Activated CD4-positive, alpha-beta T cell treated with anti-CD3 and anti-CD28 coated beads for 24 hours (primary cell): ENCODE measurements around the gene VMAC.

Experiments used
- DNase-seq, 2 donors: peaks; one replicate each; pipeline ENCODE4 v3.0.0-alpha.2; 2020; ENCODE audit warnings: low read depth in 2 of 2

Gene VMAC

DNA sequence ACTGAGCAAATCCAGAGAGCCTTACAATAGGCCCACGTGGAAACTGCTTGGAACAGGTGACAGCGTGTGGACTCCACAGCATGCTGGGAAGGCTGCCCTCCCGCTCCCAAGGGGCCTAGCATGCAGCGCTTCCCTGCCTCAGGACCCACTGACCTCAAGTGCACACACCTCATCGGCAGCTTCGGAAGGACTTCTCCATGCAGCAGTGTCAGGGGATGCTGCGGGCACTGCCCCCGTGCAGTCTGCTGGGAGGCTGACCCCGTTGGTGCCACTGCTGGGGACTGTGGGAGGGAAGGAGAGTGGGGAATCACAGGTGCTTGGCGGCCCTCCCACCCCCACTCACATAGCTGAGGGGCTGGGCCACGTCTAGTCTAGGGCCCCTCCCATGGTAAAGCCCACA, 26.6 kb downstream of the VMAC start:
- DNase-seq: no peak

DNA sequence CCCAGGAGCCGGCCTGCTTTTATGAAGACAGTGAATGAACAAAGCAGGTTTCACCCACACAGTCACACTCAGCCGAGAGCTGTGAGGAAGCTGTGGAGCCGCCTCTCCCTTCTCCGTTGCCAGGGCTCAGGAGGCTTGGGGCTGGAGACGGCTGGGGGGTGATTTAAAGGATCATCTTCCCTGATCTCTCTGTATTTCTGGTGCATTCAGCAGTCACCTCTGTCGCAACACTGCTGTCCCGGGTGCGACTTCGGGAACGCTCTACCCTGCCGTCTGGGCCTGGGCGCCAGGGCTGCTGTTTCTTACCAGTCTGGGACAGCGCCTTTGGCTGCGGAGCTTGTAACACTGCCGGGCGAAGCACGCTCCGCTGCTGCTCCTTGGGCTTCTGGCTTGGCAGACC, 27.5 kb downstream of the VMAC start:
- no peak for DNase-seq

GRCh38 chr19:5932609-5933262, 28.1 kb downstream of the VMAC start:
- no peak for DNase-seq

DNA sequence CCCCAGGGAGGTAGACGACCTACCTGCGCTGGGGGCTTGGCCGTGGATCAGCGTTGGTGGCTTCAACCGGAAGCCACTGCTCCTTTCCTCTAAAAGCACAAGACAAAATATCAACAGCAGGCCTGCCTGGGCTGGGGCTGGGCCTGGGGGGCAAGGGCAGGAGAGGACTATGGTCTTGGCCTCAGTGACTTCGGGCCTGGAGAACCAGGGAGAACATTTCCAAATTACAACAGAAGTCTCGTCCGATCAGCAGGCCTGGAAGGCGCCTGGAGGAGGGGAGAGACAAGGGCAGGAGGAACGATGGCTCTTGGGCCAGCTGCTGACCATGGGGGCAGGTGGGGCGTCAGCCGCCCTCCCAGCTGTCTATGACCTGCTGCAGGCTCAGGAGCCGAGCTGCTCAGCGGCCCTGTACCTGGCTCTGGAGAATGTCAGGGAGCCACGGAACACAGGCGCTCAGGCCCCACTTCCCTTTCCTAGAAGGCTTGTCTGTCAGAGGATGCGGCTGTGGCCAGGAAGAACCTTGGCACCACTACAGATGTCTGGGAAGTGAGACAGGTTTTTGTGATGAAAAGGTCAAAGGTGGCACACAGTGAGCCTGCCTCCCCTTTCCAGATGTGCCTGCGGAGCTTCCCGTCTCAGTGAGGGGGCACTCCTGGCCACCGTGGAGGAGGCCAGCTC, 28.9 kb downstream of the VMAC start:
- DNase-seq: no peak

DNA sequence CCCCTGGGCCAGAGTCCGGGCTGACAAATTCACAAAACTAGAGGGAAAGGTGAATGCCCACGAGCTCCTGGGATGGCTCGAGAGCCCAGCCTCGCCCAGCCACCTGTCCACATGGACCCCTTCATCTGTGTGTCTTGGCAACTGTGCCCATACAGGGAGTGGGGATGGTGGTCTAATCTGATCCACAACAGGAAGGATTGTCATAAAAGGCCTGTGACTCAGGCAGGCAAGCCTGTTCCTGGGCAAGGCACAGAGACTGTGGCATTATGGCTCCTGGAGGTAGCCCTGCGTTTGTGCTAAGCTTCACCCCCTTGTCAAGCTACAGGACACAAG, 29.4 kb downstream of the VMAC start:
- DNase-seq: no peak

DNA sequence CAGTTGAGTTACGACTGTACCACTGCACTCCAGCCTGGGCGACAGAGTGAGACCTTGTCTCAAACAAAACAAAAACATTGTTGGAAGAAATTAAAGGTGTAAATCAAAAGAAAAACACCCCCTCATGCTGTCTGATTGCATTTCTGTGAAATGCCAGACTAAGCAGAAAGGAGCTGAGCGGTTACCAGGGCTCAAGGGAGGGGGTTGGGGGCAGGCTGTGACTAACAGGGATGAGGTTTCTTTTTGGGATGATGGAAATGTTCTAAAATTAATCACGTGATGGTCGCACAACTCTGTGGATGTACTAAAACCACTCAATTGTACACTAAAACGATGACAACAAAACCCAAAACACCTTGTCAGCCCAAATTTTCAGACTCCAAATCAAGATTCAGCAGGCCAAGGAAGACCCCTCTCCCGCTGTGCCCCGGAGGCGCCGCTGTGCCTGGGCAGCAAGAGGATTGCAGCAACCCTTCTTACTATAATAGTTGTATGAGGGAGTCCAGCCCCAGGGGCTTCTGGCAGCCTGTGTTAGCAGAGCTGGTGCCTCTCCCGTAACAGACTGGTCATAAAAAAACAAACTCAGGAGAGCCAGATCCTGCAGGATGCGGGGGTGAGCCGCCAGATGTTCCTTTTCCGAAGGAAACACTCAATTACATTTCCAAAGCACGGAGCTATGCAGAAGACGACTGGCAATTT, 30.3 kb downstream of the VMAC start:
- no peak for DNase-seq

DNA sequence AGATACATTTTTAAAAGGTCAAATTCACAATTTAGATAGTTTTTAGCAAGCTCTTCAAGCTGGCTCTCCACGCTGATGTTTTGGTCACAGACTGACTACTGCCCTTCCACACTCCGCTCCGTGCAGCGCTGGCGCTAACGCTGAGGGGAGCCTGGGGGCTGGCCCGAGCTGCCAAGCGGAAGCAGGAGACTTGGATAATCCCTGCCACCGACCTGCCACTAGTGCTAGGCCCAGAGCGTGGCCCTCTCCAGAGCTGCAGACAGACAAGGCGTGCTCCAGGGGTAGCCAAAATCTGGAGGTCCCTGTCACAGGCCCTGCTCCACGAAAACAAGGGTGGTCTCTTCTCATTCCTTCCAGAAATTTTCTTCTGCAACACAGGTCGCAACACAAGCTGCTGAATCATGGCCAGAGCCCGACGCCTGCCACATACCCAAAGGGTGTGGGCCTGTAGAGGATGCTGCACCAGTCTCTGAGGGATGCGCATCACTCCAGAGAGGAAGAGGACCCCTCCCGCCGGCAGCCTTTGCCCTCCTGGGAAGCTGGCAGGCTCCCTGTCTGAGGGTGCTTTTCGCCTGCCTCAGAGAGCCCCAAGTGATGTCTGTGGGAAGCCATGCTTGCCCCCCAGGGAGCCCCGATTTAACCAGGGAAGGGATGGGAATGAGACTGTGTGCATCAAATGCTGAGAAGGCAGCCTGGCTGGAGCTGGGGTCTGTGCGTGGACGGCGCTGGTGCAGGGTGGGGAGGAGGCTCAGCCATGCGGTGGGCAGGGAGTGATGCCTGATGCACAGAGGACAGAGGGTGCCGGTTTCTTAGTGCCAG, 31.0 kb downstream of the VMAC start:
- no peak for DNase-seq

GRCh38 chr19:5936292-5936592, 31.6 kb downstream of the VMAC start:
- DNase-seq: no peak

DNA sequence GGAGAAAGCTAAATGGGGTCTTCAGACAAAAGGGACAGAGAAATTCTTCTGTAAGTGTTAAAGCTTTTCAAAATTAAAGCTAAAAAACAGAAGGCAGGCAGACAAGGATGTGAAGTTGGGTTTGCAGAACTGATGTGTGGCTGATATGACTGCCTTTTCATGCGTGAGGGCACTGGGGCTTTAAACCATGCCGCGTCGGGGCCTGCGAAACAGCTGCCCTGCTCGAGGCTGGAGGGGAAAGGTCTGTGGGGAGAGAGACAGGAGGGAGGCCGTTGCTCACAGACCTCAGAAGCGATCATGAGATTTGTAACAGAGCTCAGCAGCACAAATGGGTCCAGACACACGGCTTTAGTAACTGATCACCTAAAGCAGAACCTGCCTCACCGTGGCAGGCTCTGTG, 32.9 kb downstream of the VMAC start:
- DNase-seq: no peak

DNA sequence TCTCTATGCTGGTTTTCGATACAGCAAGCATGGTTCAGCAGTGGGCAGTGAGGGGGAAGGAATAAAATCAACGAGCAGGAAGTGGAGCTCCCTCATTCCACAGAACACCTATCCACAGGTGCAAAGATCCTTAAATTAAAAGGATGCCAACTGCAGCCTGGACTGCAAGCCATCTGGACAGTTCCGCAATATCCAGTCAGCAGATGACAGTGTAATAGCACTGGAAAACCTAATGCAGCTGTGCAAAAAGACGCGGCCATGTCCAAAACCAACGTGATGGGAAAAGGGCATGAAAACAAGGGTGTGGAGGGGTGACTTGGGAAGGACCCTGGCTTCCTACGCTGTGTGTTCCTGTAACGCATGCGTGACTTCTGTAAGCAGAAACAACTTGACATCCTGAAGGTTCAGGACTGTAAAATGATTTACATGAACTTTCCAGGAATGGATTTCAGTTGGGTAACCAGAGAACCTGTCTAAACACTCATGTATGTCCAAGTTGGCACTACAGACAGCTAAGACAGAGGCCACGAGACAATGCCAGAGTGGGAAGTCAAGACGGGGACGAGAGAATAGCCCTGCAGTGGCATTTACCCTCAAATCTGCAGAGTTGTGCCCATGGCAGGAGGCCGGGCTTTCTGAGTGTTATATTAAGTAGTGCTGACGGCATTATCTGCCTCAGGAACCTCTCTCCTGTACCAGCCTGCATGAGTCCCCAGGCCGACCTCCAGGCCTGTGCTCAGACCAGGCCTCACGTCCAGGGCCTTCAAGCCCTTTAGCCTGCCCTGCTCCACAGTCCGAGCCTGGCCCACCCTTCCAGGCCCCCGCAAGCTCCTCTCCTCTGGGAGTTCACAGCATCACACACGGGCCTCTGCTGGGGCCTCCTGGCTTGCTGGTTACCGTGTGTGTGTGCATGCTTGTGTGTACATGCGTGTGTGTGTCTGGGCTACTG, 35.9 kb downstream of the VMAC start:
- no peak for DNase-seq

GRCh38 chr19:5941673-5942072, 37.0 kb downstream of the VMAC start:
- DNase-seq: no peak

DNA sequence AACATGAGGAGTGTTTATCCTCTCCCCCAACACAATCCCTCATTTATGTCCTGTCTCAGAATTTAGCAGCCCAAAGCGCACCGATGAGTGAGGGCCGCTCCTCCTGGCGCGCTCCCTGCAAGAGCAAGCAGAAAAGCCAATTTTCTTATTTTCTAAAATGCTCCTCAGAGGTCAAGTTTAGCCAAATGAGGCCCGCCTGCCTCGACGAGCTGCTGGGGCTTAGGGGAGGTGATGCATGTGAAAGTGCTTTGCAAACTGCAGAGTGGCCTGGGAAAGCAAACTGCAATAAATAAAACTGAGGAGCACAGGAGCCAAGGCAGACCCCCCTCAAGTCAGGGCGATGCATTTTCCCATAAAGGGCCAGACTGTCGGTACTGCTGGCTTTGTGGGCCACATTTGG, 38.4 kb downstream of the VMAC start:
- DNase-seq: no peak

DNA sequence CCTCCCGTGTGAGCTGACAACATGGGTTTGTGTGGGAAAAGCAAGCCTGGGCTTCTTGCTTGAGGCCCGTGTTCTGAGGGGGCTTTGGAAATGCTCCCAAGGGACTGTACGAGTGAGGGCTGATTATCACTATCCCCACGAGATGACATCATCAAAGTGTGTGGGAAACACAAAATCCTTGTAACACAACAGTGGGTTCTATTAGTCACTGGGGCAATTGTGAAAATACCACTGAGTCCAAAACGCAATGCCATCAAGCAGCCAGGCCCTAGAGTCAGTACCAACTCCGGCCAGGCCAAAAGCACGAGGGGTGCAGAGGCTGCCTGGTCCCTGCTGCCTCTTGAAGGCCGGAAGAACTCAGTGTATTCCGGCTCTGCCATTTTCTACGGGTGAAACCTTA, 39.0 kb downstream of the VMAC start:
- no peak for DNase-seq

DNA sequence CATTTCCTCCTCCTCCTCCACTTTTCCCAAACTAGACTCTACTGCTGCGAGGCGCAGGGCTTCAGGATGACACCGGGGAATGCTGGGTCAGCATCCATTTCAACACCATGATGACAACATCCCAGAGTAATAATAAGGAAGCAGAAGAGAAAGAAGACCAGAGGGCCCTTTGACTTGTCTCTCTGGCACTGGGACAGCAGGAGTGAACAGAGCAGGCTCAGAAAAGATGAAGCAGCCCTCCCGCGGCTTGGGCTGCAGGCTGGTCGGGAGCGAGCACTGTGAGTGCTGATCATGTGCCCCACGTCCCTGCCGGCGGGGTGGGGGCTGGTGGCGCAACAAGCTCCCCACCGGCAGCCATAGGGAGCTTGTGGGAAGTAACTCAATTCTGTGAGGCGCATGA, 42.8 kb downstream of the VMAC start:
- DNase-seq: no peak

DNA sequence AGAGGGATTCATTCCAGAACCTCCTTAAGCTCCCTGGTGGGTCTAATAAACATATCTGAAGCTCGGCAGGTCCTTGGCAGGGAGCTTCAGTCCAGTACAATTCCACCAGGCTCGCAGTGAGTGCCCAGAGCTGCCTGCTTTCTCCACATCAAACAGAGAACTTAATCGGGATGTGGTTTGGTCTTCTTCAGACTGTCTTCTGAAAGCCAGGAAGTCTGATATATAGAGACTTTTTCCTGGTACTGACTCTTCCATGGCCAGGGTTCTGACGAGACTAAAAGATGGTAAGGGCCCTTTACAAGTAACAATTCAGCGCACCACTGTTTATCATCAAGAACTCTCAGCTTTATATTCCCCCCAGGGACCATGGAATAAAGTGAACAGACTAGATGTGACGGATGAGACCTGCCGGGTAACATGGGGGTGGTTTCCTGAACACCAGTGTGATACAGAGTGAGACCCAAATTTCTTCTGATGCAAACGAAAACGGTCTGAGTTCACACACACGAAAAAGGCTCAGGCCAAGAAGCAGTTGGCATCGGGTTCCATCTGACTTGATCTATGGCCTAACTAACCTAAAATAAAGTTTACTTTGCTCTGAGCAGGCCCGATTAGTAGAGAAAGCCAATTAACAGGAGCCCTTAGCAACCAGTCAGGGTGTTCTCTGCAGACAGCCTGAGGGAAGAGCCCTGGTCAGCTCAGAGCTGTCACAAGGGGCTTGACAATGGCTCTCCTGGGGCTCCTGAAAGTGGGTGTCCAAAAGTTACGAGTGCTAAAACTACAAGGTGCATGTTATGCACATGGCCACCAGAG, 44.3 kb downstream of the VMAC start:
- no peak for DNase-seq

DNA sequence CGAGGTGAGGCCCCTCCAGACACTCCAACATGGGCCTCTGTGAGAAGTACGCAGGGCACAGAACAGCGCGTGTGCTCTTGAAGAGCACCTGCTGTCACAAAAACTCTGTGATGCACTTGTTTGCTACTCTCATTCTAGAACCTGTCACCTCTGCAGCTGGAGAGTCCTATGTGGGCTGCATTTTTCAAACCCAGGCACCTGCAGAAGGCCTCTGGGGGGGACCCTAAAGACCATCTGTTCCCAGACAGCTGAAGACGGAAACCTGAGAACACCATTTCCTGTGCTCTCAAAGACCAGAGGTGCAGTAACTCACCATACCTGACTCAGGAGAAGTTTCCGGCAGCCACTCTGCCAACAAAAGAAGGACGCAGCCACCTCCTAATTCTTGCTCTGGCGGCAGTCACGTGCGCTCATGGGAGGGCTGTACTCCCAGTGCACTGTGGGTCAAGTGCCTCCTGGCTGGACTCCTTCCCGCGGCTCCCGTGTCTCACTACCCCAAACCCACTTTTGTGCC, 45.2 kb downstream of the VMAC start:
- peak; percentile 18 to 22 for DNase-seq

DNA sequence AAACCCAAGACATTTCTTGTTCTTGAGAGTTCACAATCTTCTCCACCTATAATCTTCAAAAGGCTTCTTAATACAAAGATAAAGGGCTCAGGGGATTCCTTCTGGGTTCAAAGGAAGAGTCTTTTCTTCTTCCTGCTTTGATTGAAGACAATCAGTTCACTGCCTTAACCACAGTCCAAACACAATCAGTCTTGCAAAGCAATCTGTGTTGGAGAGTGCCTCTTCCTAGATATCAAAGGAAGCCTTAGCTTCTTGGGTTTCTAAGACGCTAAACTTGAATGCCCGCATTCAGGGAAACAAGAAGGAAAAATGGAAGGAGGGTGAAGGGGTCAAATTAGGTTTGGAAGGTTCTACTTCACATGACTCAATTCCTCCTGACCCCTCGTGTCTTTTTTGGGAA, 46.1 kb downstream of the VMAC start:
- DNase-seq: no peak

GRCh38 chr19:5951338-5951861, 46.7 kb downstream of the VMAC start:
- DNase-seq: no peak

GRCh38 chr19:5952193-5953029, 47.7 kb downstream of the VMAC start:
- no peak for DNase-seq
